ENCODE results near the gene MSI2.

The MSI2 gene

GRCh38 chr17:57400648-57401047 is 144.3 kb downstream of the MSI2 start:
- no peaks in the 10 kb centered on the region for H3K27me3 ChIP-seq (ENCODE audit: control insufficient read depth, low read length)

GRCh38 chr17:57401556-57402488 is 145.5 kb downstream of the MSI2 start:
- no peaks in the 10 kb centered on the region for H3F3A ChIP-seq (ENCODE audit: control insufficient read depth, insufficient read depth)
- no peaks in the 10 kb centered on the region for H3K9me2 ChIP-seq (replicated peaks; ENCODE audit: control insufficient read depth, low read length)
- no peak overlapping the region for H3K4me2 ChIP-seq (ENCODE audit: low read length)
- H3K27me3 ChIP-seq (ENCODE audit: control insufficient read depth, low read length) = no peaks in the 10 kb centered on the region
- H4K20me1 ChIP-seq (ENCODE audit: control insufficient read depth, insufficient read depth, low read depth, low read length) = no peaks in the 10 kb centered on the region
- no peak overlapping the region for H3K4me3 ChIP-seq (ENCODE audit: low read length)
- H3K79me2 ChIP-seq (ENCODE audit: control insufficient read depth, low read length) = peaks cover 39% of the 10 kb centered on the region
- no peaks in the 10 kb centered on the region for H3K4me1 ChIP-seq (ENCODE audit: control insufficient read depth, low read length)
- H3K36me3 ChIP-seq (ENCODE audit: control insufficient read depth, low read length) = peaks cover 61% of the 10 kb centered on the region
- TF ChIP-seq CTCF (IDR thresholded peaks at IDR 0.05; ENCODE audit: low read depth, low read length, poor library complexity, severe bottlenecking) (peak; percentile 37), EZH2phosphoT487 (IDR thresholded peaks at IDR 0.05; ENCODE audit: borderline replicate concordance, low read length) (no peak)
- H3K27ac ChIP-seq (ENCODE audit: low read depth, low read length) = no peak overlapping the region
- no peaks in the 10 kb centered on the region for H3K9me3 ChIP-seq (ENCODE audit: control insufficient read depth, insufficient read depth, low read length)

More at GRCh38 chr17:57400648-57401047, 144.3 kb downstream of the MSI2 start:
- Histone ChIP-seq H4K20me1 (ENCODE audit: control insufficient read depth, insufficient read depth, low read depth, low read length) (no peaks in the 10 kb centered on the region), H3K36me3 (ENCODE audit: control insufficient read depth, low read length) (peaks cover 49% of the 10 kb centered on the region), H3F3A (ENCODE audit: control insufficient read depth, insufficient read depth) (no peaks in the 10 kb centered on the region), H3K9me3 (ENCODE audit: control insufficient read depth, insufficient read depth, low read length) (no peaks in the 10 kb centered on the region), H3K79me2 (ENCODE audit: control insufficient read depth, low read length) (peaks cover 45% of the 10 kb centered on the region), H3K4me1 (ENCODE audit: control insufficient read depth, low read length) (no peaks in the 10 kb centered on the region), H3K4me2 (ENCODE audit: low read length) (no peak overlapping the region), H3K9me2 (replicated peaks; ENCODE audit: control insufficient read depth, low read length) (no peaks in the 10 kb centered on the region), H3K27ac (ENCODE audit: low read depth, low read length) (no peak overlapping the region), H3K4me3 (ENCODE audit: low read length) (no peak overlapping the region)
- TF ChIP-seq CTCF (IDR thresholded peaks at IDR 0.05; ENCODE audit: low read depth, low read length, poor library complexity, severe bottlenecking) (no peak), EZH2phosphoT487 (IDR thresholded peaks at IDR 0.05; ENCODE audit: borderline replicate concordance, low read length) (no peak)

GRCh38 chr17:57402681-57403180 is 146.4 kb downstream of the MSI2 start:
- Histone ChIP-seq H3K27ac (ENCODE audit: low read depth, low read length) (no peak overlapping the region), H4K20me1 (ENCODE audit: control insufficient read depth, insufficient read depth, low read depth, low read length) (no peaks in the 10 kb centered on the region), H3K36me3 (ENCODE audit: control insufficient read depth, low read length) (peaks cover 61% of the 10 kb centered on the region)

More at GRCh38 chr17:57402681-57403180, 146.4 kb downstream of the MSI2 start:
- Histone ChIP-seq H3K27me3 (ENCODE audit: control insufficient read depth, low read length) (no peaks in the 10 kb centered on the region), H3K9me3 (ENCODE audit: control insufficient read depth, insufficient read depth, low read length) (no peaks in the 10 kb centered on the region), H3K9me2 (replicated peaks; ENCODE audit: control insufficient read depth, low read length) (no peaks in the 10 kb centered on the region), H3K4me1 (ENCODE audit: control insufficient read depth, low read length) (peaks cover 4% of the 10 kb centered on the region; the same call in 1 of the 2 replicates), H3K4me2 (ENCODE audit: low read length) (no peak overlapping the region), H3F3A (ENCODE audit: control insufficient read depth, insufficient read depth) (no peaks in the 10 kb centered on the region), H3K4me3 (ENCODE audit: low read length) (no peak overlapping the region), H3K79me2 (ENCODE audit: control insufficient read depth, low read length) (peaks cover 41% of the 10 kb centered on the region)
- no peak for TF ChIP-seq EZH2phosphoT487 (IDR thresholded peaks at IDR 0.05; ENCODE audit: borderline replicate concordance, low read length)
- TF ChIP-seq CTCF (IDR thresholded peaks at IDR 0.05; ENCODE audit: low read depth, low read length, poor library complexity, severe bottlenecking) = no peak

All from DOHH2 (cell line).